Measurements from ENCODE around the gene SHISAL1. TPM values are rescaled to one million over a fixed set of nuclear protein-coding genes. Genes with fewer than 3 reads are reported as not detected.

The SHISAL1 gene
- total RNA-seq, 6 experiments from 2014 or later, result not detected

- Mint-ChIP-seq H3K4me1 (ENCODE audit: low read depth) (no peaks in the 10 kb centered on the region), H3K27me3 (ENCODE audit: insufficient read depth) (peaks cover 3% of the 10 kb centered on the region), H3K27ac (no peak overlapping the region), H3K4me3 (no peak overlapping the region), H3K36me3 (ENCODE audit: low read depth) (no peaks in the 10 kb centered on the region), H3K9me3 (peaks cover 7% of the 10 kb centered on the region)
- DNase-seq, result no peak
- TF ChIP-seq, protein P1, sequence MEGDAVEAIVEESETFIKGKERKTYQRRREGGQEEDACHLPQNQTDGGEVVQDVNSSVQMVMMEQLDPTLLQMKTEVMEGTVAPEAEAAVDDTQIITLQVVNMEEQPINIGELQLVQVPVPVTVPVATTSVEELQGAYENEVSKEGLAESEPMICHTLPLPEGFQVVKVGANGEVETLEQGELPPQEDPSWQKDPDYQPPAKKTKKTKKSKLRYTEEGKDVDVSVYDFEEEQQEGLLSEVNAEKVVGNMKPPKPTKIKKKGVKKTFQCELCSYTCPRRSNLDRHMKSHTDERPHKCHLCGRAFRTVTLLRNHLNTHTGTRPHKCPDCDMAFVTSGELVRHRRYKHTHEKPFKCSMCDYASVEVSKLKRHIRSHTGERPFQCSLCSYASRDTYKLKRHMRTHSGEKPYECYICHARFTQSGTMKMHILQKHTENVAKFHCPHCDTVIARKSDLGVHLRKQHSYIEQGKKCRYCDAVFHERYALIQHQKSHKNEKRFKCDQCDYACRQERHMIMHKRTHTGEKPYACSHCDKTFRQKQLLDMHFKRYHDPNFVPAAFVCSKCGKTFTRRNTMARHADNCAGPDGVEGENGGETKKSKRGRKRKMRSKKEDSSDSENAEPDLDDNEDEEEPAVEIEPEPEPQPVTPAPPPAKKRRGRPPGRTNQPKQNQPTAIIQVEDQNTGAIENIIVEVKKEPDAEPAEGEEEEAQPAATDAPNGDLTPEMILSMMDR (IDR thresholded peaks at IDR 0.05), result no peak
These were observed 81.5 kb downstream of the SHISAL1 start for GRCh38 chr22:44231233-44231632.

GRCh38 chr22:44229809-44230208 lies 82.9 kb downstream of the SHISAL1 start:
- Mint-ChIP-seq H3K27me3 (ENCODE audit: insufficient read depth) (peaks cover 6% of the 10 kb centered on the region), H3K36me3 (ENCODE audit: low read depth) (no peaks in the 10 kb centered on the region), H3K9me3 (peaks cover 7% of the 10 kb centered on the region), H3K27ac (no peak overlapping the region), H3K4me3 (no peak overlapping the region), H3K4me1 (ENCODE audit: low read depth) (no peaks in the 10 kb centered on the region)
- DNase-seq, result no peak
- TF ChIP-seq, protein P1 (IDR thresholded peaks at IDR 0.05), result no peak

DNA sequence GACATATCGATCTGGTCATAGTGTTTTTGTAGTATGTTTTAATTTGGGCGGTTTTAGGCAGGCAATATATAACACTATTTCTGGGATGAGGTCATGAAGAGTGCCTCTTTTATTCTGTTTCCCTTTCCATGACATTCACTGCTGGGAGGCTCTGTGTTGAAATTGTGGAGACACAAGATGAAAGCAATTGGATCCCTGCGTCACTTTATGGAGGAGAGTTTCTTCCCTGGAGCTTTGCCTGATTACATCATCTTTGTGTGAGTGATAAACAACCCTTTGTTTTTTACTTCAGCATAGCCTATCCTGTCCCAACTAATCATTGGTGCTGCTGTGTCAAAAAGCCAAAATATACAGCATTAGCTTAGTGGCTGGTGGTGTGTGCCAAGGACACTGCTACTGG lies 83.4 kb downstream of the SHISAL1 start:
- Mint-ChIP-seq H3K27ac (no peak overlapping the region), H3K9me3 (peaks cover 7% of the 10 kb centered on the region), H3K4me3 (no peak overlapping the region), H3K4me1 (ENCODE audit: low read depth) (no peaks in the 10 kb centered on the region), H3K36me3 (ENCODE audit: low read depth) (no peaks in the 10 kb centered on the region), H3K27me3 (ENCODE audit: insufficient read depth) (peaks cover 7% of the 10 kb centered on the region)
- TF ChIP-seq, protein P1 (IDR thresholded peaks at IDR 0.05), result no peak
- no peak for DNase-seq

- no peak overlapping the region for H3K27ac Mint-ChIP-seq
- peaks cover 7% of the 10 kb centered on the region for H3K9me3 Mint-ChIP-seq
- no peaks in the 10 kb centered on the region for H3K36me3 Mint-ChIP-seq (ENCODE audit: low read depth)
- H3K4me3 Mint-ChIP-seq, result no peak overlapping the region
- H3K4me1 Mint-ChIP-seq (ENCODE audit: low read depth), result no peaks in the 10 kb centered on the region
- TF ChIP-seq, protein P1 (IDR thresholded peaks at IDR 0.05), result no peak
- peaks cover 18% of the 10 kb centered on the region for H3K27me3 Mint-ChIP-seq (ENCODE audit: insufficient read depth)
- no peak for DNase-seq
These were observed 86.9 kb downstream of the SHISAL1 start for GRCh38 chr22:44225812-44226211.

DNA sequence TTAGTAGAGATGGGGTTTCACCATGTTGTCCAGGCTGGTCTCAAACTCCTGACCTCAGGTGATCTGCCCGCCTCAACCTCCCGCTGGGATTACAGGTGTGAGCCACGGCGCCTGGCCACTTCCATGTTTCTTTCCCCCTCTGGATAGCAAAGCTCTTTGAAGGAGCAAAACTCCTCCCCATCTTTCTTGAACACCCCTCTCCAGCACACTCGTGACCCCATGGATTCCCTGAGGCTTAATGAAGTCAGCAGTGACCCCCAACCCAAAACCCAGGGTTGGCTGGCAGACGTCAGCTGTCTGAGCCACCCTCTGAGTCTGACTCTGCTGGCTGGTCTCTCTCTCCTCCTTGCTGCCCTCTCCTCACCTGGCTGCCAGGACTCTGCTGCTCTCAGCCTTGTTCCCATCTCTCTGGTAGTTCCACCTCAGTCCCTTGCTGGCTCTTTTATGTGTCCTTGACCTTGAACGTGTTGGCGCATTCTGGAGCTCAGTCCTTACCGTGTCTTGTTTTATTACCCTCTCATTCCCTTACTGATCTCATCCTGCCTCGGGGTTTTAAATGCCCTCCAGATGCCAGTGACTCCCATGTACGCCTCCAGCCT lies 87.6 kb downstream of the SHISAL1 start:
- TF ChIP-seq, protein P1 (IDR thresholded peaks at IDR 0.05), result no peak
- H3K27ac Mint-ChIP-seq, result no peak overlapping the region
- no peak for DNase-seq
- H3K4me3 Mint-ChIP-seq, result no peak overlapping the region
- no peaks in the 10 kb centered on the region for H3K36me3 Mint-ChIP-seq (ENCODE audit: low read depth)
- H3K9me3 Mint-ChIP-seq, result peaks cover 7% of the 10 kb centered on the region
- no peaks in the 10 kb centered on the region for H3K4me1 Mint-ChIP-seq (ENCODE audit: low read depth)
- H3K27me3 Mint-ChIP-seq (ENCODE audit: insufficient read depth), result peaks cover 18% of the 10 kb centered on the region

Measured in HFFc6 (cell line).